Activated CD4-positive, CD25-positive, alpha-beta regulatory T cell (primary cell): Measurements from ENCODE around the gene CD83.
"Not testable (repeated sequence)": the region's sequence is repeated elsewhere in the genome, so short reads cannot be mapped to it uniquely, and the experiment has no call there.

Experiments used
- DNase-seq, 4 experiments: peaks; one replicate each; lab custom pipeline; 2025; lab: John Stamatoyannopoulos, UW

CD83 gene

GRCh38 chr6:14147891-14148290 is 30.3 kb downstream of the CD83 start:
- no peak for DNase-seq

DNA sequence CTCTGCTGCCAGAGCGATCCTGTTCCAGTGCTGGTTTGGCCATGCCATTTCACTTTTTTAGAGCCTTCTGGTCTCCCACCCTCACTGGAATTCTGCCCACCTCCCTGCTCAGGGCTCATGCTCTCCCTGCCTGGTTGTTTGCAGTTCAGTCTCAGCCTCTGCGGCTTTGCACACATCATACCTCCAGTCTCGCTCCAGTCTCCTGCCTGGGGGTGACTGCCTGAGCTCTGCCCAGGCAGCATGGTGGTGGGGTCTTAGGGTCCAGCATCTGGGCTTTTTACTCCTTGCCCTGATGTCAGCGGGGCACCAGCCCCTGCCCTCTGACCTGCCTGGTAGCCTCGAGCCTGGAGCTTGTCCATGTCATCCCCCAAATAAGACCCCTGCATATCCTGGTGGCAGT is 30.9 kb downstream of the CD83 start:
- no peak for DNase-seq

DNA sequence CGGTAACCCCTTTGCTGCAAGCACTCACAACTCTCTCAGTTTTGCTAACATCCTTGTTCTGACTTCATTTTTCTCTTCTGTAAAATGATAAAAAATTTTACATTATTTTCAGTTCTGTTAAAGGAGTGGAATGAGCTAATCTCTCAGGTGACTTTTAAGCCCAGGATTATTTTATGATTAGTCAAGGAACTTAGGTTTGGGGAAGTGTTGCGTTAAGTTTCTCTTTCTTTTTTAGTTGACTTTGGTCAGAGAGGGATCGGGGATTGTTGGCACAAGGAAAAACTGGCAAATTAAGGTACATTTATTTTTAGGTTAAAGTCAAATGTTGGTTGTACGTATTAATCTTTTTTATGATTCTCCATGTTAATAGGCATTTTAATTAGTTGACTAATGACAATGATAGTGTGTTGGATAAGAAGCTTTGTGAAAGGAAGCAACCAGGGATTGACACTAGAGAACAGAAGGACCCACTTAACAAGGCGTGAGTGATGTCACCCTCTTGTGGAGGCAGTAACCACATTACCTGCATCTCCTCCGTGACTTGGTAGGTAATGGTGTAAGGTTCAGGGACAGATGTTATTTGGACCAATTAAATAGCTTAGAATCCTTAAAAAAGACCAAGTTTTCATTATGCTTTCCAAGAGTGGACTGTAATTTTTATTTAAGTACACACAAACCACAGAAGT is 31.6 kb downstream of the CD83 start:
- DNase-seq, result no peak

GRCh38 chr6:14149739-14150130 is 32.2 kb downstream of the CD83 start:
- DNase-seq, result no peak

- not testable (repeated sequence) for DNase-seq
These were observed 33.7 kb downstream of the CD83 start for GRCh38 chr6:14151300-14151699.

DNA sequence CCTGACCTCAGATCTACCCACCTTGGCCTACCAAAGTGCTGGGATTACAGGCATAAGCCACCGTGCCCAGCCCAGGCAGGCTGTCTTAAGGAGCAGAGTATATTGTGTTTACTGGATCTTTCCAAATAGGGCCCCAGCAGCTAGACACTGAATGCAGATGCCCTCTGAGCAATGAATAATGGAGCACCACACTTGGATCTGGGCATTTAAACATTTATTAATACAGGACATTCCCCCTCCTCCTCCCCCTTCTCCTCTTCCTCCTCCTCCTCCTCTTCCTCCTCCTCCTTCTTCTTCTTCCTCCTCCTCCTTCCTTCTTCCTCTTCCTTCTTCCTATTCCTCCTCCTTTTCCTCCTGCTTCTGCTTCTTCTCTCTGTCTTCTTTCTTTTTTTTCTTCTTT is 34.2 kb downstream of the CD83 start:
- no peak for DNase-seq

DNA sequence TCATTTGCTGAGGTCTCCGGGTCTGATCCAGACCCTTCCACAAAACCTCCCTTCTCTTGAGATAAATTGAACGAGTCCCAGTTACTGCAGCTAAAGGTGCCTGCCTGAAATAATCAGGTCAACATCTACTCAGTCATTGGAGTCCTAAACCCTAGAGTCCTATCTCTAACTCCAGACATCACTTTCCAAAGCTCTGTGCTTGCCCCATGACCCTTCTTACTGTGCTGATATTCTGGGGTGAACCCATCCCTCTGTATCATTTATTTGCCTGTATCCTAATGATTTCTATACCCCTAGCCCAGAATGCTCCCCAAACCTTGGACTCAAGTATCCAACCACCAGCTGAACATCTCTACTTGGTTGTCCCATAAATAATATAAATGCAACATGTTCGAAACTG is 35.7 kb downstream of the CD83 start:
- no peak for DNase-seq

DNA sequence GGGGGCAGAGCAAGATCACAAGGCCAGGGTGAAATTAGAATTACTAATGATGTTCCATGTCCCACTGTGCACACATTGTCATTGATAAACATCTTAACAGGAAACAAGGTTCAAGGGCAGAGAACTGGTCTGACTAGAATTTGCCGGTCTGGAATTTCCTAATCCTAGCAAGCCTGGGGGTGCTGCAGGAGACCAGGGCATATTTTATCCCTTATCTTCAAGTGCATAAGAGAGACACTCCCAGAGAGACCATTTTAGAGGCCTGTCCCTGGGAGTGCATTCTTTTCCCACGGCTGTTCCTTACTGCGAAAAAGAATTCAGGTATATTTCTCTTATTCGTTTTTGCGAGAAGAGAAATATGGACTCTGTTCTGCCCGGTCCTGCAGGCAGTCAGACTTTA is 41.5 kb downstream of the CD83 start:
- no peak for DNase-seq

GRCh38 chr6:14162826-14163225 is 45.3 kb downstream of the CD83 start:
- no peak for DNase-seq

- DNase-seq, result no peak
These were observed 47.5 kb downstream of the CD83 start for GRCh38 chr6:14165091-14165490.

DNA sequence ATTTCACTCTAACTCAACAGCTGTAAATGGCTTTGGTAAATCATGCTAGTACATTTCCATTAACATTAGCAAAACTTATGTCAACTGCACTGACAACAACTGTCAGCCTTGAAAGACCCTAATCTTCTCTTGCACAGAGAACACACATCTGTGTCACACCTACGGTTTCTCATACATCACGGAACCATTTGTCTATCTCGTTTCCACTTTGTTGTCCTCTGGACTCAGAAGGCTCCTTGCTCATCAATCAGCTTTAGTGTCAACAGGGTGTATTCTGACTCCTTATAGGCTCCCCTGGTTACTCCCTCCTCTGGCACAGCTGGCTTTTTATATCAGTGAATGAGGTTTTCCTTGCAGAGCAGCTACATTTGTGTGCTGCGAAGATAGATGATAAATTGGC is 49.3 kb downstream of the CD83 start:
- DNase-seq, result no peak

DNA sequence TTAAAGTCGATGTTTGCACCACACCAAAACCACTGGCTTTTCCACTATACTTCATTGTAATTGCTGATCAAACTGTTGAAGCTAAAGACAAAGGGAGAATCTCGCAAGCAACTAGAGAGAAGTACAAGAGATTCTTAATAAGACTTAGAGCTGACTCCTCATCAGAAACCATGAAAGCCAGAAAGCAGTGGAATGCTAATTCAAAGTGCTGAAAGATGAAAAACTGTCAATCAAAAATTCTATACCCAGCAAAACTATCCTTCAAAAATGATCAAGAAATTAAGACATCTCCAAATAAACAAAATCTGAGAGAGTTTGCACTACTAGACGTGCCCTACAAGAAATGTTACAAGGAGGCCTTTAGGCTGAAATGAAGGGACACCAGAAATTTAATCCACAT is 52.6 kb downstream of the CD83 start:
- DNase-seq, result no peak

DNA sequence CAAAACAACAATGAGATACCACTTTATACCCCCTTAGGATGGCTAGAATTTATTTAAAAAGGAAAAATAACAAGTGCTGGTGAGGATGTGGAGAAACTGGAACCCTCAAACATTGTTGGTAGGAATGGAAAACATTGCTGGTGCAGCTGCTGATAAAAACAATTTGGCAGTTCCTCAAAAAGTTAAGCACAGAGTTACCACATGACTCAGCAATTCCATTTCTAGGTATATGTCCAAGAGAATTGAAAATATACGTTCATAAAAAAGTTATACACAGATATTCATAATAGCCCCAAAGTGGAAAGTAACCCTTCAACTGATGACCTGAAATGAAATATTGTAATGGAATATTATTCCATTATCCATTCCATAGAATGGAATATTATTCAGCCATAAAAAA is 55.0 kb downstream of the CD83 start:
- DNase-seq, result no peak

DNA sequence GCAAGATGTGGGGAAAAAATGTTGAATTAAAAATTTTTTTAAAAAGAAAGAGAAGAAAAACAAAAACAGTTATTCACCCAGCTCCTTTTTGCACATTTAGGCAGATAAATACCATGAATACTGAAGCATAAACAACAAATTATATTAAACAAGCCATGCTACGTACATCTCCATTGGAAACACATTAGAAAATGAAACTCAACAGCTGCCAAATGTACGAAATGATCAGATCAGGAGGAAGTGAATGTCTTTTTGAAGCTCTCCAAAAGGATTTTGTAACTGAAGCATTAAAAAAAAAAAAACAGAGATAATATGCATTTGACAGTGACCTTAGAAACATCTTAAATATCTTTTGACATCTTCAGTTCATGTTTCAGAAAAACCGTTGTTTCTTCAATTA is 56.7 kb downstream of the CD83 start:
- DNase-seq, result no peak

GRCh38 chr6:14174996-14175395 is 57.4 kb downstream of the CD83 start:
- no peak for DNase-seq

DNA sequence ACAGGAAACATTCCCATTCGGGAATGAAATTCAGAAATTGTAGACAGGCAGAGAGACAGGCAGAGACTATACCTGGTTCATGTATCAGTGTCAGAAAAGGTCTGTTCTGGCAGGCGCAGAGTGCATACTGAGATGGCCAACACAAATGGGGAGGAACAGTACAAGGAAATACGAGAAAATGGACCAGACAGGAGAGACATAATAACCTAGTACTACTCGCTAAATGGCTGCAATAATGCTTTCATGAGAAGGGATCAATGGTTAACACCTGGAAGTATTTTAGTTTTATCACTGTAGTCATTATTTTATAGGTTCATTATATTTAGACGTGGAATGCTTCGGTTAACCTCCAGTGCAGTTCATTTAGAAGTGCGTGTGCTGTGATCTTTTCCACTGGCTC is 58.9 kb downstream of the CD83 start:
- DNase-seq, result no peak

- DNase-seq, result no peak
These were observed 60.0 kb downstream of the CD83 start for GRCh38 chr6:14177413-14178082.

DNA sequence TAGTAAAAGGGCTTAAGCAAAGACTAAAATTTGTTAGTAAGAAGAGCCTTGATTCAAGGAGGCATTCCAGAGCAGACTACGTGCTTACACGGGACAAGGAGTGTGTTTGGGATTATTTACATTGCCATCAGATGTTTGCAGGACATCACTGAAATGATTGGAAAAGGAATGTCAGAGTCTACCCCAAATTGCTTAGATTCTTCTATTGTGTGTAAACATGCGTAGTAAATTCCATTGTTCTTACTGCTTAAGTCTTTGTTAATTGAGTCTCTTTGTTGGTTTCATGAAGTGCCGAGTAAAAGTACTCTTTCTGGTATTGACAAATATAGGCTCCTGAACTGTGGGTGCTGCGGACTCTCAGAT is 60.5 kb downstream of the CD83 start:
- no peak for DNase-seq

DNA sequence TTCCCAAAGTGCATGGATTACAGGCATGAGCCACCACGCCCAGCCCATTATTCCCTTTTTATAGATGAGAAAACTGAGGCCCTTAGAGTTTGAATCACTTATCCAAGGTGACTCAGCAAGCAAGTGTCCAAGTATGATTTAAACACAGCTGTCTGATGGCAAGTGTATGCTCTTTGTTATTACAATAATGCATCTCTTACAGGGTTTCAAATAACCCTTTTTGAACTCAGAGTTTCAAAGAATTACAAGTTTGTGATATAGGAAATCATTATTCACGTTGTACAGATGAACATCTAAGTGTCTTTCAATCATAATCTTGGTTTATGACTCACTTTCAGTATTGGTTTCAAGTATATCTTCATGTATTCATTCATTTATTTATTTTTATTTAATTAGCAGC is 63.0 kb downstream of the CD83 start:
- no peak for DNase-seq

- no peak for DNase-seq
These were observed 65.3 kb downstream of the CD83 start for GRCh38 chr6:14182916-14183315.
